ENCODE results near the gene CCDC171. TPM values are rescaled to one million over a fixed set of nuclear protein-coding genes. Genes with fewer than 3 reads are reported as not detected.

CCDC171 gene
- total and polyA plus RNA-seq, 2 experiments from 2014 or later, result 4.4 to 5.1 TPM

- Mint-ChIP-seq H3K27me3 (ENCODE audit: insufficient read depth, low read depth, poor library complexity) (no peaks in the 10 kb centered on the region), H3K4me3 (no peak overlapping the region), H3K36me3 (ENCODE audit: low read depth) (no peaks in the 10 kb centered on the region), H3K4me1 (peaks cover 15% of the 10 kb centered on the region), H3K9me3 (no peaks in the 10 kb centered on the region), H3K27ac (no peak overlapping the region)
- TF ChIP-seq NANOG (IDR thresholded peaks at IDR 0.05; ENCODE audit: borderline replicate concordance) (no peak), CTCF (conservative IDR thresholded peaks at IDR 0.05; ENCODE audit: low read depth in 2 of 2) (peak; percentile 22 to 33; a peak in 2 of 4 replicates), REST (IDR thresholded peaks at IDR 0.05; ENCODE audit: unreplicated experiment) (no peak), CREB1 (CRISPR knock-in tag; IDR thresholded peaks at IDR 0.05; ENCODE audit: low read depth) (no peak), POLR2AphosphoS5 (IDR thresholded peaks at IDR 0.05; ENCODE audit: low read depth) (no peak), STAT1 (IDR thresholded peaks at IDR 0.05; ENCODE audit: unreplicated experiment) (no peak)
- TF ChIP-seq, protein P1, sequence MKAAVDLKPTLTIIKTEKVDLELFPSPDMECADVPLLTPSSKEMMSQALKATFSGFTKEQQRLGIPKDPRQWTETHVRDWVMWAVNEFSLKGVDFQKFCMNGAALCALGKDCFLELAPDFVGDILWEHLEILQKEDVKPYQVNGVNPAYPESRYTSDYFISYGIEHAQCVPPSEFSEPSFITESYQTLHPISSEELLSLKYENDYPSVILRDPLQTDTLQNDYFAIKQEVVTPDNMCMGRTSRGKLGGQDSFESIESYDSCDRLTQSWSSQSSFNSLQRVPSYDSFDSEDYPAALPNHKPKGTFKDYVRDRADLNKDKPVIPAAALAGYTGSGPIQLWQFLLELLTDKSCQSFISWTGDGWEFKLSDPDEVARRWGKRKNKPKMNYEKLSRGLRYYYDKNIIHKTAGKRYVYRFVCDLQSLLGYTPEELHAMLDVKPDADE (IDR thresholded peaks at IDR 0.05), result no peak
- no peak overlapping the region for H3K4me2 ChIP-seq
- no peaks in the 10 kb centered on the region for H3K9me2 ChIP-seq (ENCODE audit: insufficient read depth)
- no peak overlapping the region for H3K4me3 ChIP-seq
- ATAC-seq, result no peak
- peaks cover 17% of the 10 kb centered on the region for H3K4me1 ChIP-seq (ENCODE audit: insufficient read depth)
- H3K79me2 ChIP-seq (replicated peaks; ENCODE audit: insufficient read depth), result no peaks in the 10 kb centered on the region
- H3F3A ChIP-seq (replicated peaks; ENCODE audit: low read depth), result no peaks in the 10 kb centered on the region
- no peak overlapping the region for H2AFZ ChIP-seq
- H3K27ac ChIP-seq (ENCODE audit: low read depth), result no peak overlapping the region
- no peaks in the 10 kb centered on the region for H4K20me1 ChIP-seq (replicated peaks; ENCODE audit: insufficient read depth)
- H3K27me3 ChIP-seq (ENCODE audit: insufficient read depth), result no peaks in the 10 kb centered on the region
- H3K36me3 ChIP-seq (ENCODE audit: insufficient read depth), result no peaks in the 10 kb centered on the region
- DNase-seq (ENCODE audit: low spot score), result no peak
These were observed 165.6 kb downstream of the CCDC171 start for GRCh38 chr9:15718423-15718822.

DNA sequence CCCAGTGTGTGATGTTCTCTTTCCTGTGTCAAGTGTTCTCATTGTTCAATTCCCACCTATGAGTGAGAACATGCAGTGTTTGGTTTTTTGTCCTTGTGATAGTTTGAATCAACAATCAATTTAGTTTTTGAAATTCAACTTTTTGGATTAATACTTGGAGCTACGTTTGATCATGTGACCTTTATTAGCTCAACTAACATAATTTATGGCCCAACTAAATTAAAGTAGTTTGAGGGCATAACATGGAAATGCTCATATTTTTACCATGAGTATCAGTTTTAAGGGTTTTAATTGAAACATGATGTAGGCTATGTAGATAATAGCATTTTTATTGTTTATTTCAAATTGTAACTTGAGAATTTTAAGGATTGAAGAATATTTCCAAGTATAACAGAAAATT, 168.0 kb downstream of the CCDC171 start:
- Mint-ChIP-seq H3K27ac (0 out of 2 replicates have a peak overlapping the region, but pooled peaks have one; percentile 48), H3K4me1 (peaks cover 15% of the 10 kb centered on the region), H3K27me3 (ENCODE audit: insufficient read depth, low read depth, poor library complexity) (no peaks in the 10 kb centered on the region), H3K4me3 (no peak overlapping the region), H3K9me3 (no peaks in the 10 kb centered on the region), H3K36me3 (ENCODE audit: low read depth) (no peaks in the 10 kb centered on the region)
- Histone ChIP-seq H4K20me1 (replicated peaks; ENCODE audit: insufficient read depth) (no peaks in the 10 kb centered on the region), H3K27ac (ENCODE audit: low read depth) (no peak overlapping the region), H2AFZ (no peak overlapping the region), H3K79me2 (replicated peaks; ENCODE audit: insufficient read depth) (no peaks in the 10 kb centered on the region), H3K4me2 (no peak overlapping the region), H3F3A (replicated peaks; ENCODE audit: low read depth) (no peaks in the 10 kb centered on the region), H3K27me3 (ENCODE audit: insufficient read depth) (no peaks in the 10 kb centered on the region), H3K36me3 (ENCODE audit: insufficient read depth) (no peaks in the 10 kb centered on the region), H3K4me1 (ENCODE audit: insufficient read depth) (peaks cover 17% of the 10 kb centered on the region), H3K4me3 (no peak overlapping the region), H3K9me2 (ENCODE audit: insufficient read depth) (no peaks in the 10 kb centered on the region)
- DNase-seq (ENCODE audit: low spot score), result no peak
- no peak for ATAC-seq
- no peak for TF ChIP-seq ZNF331 (CRISPR knock-in tag; IDR thresholded peaks at IDR 0.05; ENCODE audit: low read depth)
- no peak for TF ChIP-seq REST (IDR thresholded peaks at IDR 0.05; ENCODE audit: unreplicated experiment)
- TF ChIP-seq NANOG (IDR thresholded peaks at IDR 0.05; ENCODE audit: borderline replicate concordance), result no peak

Measured in GM23338 (cell line).